Left lung (tissue), 10 donors: Measurements from ENCODE around the gene LRRC18. TPM values are rescaled to one million over a fixed set of nuclear protein-coding genes. Genes with fewer than 3 reads are reported as not detected.

Experiments
- ATAC-seq: fragments of 200-7000 bp; cut with Tn5 transposase; one replicate; pipeline ENCODE4 v1.9.1; 2020; ENCODE audit warnings: moderate library complexity
- DNase-seq, 4 donors: peaks; one replicate each; pipeline ENCODE4 v3.0.0-alpha.2; 2013 to 2020
- H3K27ac ChIP-seq, 2 donors: fragments of 200-600 bp; sonication (generic) in 1 of 2; one replicate each; pipeline versions ENCODE4 v1.5.0 to v1.8.0; 2020 to 2021
- H3K27me3 ChIP-seq, 2 donors: fragments of 200-600 bp; sonication (generic) in 1 of 2; one replicate each; pipeline versions ENCODE4 v1.5.0 to v1.8.0; 2020 to 2021
- H3K36me3 ChIP-seq, 2 donors: fragments of 200-600 bp; sonication (generic) in 1 of 2; one replicate each; pipeline versions ENCODE4 v1.5.0 to v1.8.0; 2020 to 2021
- H3K4me1 ChIP-seq, 2 donors: fragments of 200-600 bp; one replicate each; pipeline ENCODE4 v1.8.0; 2021
- H3K4me3 ChIP-seq, 2 donors: fragments of 200-600 bp; sonication (generic) in 1 of 2; one replicate each; pipeline versions ENCODE4 v1.5.0 to v1.8.0; 2020 to 2021; ENCODE audit warnings: mild to moderate bottlenecking in 1 of 2
- H3K9me3 ChIP-seq, 2 donors: fragments of 200-600 bp; sonication (generic) in 1 of 2; one replicate each; pipeline versions ENCODE4 v1.5.0 to v1.8.0; 2020 to 2021
- intact Hi-C, 2 donors: fragments of 100-400 bp; cut with DNase I; formaldehyde crosslinking; loops; one replicate each; pipeline versions ENCODE4 v1.11.2 to v1.14.2; 2022
- polyA plus RNA-seq, 6 donors: library from polyadenylated mRNA; unstranded; fragments of 120-200 nt; gene quantifications; one replicate each; pipeline ENCODE4 v1.2.1, GENCODE V29; 2013; ENCODE audit not compliant: insufficient read length in 6 of 6
- total RNA-seq, 2 donors: library from RNA; stranded (reverse); fragmentation: NEBNext Ultra II Directional; extraction: Animal tissue kit (Norgen Biotek cat#: 25700); gene quantifications; one replicate each; pipeline ENCODE4 v1.2.1, GENCODE V29; 2021
- TF ChIP-seq, protein P1 (sequence below), 2 donors: fragments of 200-600 bp; sonication (generic) in 1 of 2; IDR thresholded peaks; one replicate each; pipeline versions ENCODE4 v1.5.0 to v1.8.0; 2021; ENCODE audit warnings: antibody characterized with exemption in 2 of 2
- donor health status: DM: no; HTN: yes; CAD: no.
- donor health status: DM: no; HTN: no; CAD: no.

The LRRC18 gene
- total and polyA plus RNA-seq, 8 donors: 0.50 to 2.1 (median 1.4) TPM

GRCh38 chr10:48981310-48981907 lies 41.8 kb upstream of the LRRC18 start:
- TF ChIP-seq, protein P1, sequence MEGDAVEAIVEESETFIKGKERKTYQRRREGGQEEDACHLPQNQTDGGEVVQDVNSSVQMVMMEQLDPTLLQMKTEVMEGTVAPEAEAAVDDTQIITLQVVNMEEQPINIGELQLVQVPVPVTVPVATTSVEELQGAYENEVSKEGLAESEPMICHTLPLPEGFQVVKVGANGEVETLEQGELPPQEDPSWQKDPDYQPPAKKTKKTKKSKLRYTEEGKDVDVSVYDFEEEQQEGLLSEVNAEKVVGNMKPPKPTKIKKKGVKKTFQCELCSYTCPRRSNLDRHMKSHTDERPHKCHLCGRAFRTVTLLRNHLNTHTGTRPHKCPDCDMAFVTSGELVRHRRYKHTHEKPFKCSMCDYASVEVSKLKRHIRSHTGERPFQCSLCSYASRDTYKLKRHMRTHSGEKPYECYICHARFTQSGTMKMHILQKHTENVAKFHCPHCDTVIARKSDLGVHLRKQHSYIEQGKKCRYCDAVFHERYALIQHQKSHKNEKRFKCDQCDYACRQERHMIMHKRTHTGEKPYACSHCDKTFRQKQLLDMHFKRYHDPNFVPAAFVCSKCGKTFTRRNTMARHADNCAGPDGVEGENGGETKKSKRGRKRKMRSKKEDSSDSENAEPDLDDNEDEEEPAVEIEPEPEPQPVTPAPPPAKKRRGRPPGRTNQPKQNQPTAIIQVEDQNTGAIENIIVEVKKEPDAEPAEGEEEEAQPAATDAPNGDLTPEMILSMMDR (IDR thresholded peaks at IDR 0.05): peak; percentile 75 to 90
- peaks cover 0 to 22% of the 10 kb centered on the region in 2 donors for H3K36me3 ChIP-seq
- no peaks in the 10 kb centered on the region for H3K4me1 ChIP-seq
- no peaks in the 10 kb centered on the region for H3K9me3 ChIP-seq
- no peaks in the 10 kb centered on the region for H3K27me3 ChIP-seq
- no peak overlapping the region for H3K27ac ChIP-seq
- ATAC-seq (peak; percentile 94), DNase-seq (peak in 3 of 4 donors; percentile 47 to 82 (median 59))
- intact Hi-C loops: loop anchor here in 1 of 2 donors (10.0 kb wide), 2 partner anchors 183 to 533 kb away; no protein-coding TSS in a partner anchor
- H3K4me3 ChIP-seq: no peak overlapping the region

- Histone ChIP-seq H3K27me3 (no peaks in the 10 kb centered on the region), H3K4me3 (no peak overlapping the region), H3K4me1 (no peaks in the 10 kb centered on the region), H3K36me3 (peaks cover 0 to 35% of the 10 kb centered on the region in 2 donors), H3K27ac (no peak overlapping the region), H3K9me3 (no peaks in the 10 kb centered on the region)
- DNase-seq (no peak), ATAC-seq (no peak)
- intact Hi-C loops: no loop called here
- TF ChIP-seq, protein P1 (IDR thresholded peaks at IDR 0.05): no peak
These were observed 38.7 kb upstream of the LRRC18 start for GRCh38 chr10:48978318-48978717.

DNA sequence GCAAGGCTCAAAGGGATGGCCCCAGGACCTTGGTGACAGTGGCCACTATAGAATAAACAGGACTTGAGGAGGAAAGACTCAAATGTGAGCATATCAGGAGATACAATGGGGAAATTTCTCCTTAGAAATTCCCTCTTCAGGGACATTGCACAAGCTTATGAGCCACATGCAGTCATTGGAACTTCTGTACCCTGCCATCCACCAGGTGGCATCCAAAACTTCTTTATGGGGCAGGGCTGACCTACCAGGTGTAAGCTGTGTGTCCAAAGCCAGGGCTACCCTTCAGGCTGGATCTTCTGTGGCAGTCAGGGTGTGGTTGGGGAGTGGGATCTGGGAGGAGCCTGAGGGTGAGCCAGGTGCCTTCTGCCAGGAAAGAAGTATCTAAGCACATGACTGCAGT lies 36.6 kb upstream of the LRRC18 start:
- Histone ChIP-seq H3K4me3 (no peak overlapping the region), H3K27ac (no peak overlapping the region), H3K36me3 (peaks cover 0 to 32% of the 10 kb centered on the region in 2 donors), H3K9me3 (no peaks in the 10 kb centered on the region), H3K27me3 (no peaks in the 10 kb centered on the region), H3K4me1 (no peaks in the 10 kb centered on the region)
- TF ChIP-seq, protein P1 (IDR thresholded peaks at IDR 0.05): peak in 1 of 2 donors; percentile 22
- DNase-seq: peak in 1 of 4 donors; percentile 35
- intact Hi-C loops: no loop called here
- peak; percentile 82 for ATAC-seq

DNA sequence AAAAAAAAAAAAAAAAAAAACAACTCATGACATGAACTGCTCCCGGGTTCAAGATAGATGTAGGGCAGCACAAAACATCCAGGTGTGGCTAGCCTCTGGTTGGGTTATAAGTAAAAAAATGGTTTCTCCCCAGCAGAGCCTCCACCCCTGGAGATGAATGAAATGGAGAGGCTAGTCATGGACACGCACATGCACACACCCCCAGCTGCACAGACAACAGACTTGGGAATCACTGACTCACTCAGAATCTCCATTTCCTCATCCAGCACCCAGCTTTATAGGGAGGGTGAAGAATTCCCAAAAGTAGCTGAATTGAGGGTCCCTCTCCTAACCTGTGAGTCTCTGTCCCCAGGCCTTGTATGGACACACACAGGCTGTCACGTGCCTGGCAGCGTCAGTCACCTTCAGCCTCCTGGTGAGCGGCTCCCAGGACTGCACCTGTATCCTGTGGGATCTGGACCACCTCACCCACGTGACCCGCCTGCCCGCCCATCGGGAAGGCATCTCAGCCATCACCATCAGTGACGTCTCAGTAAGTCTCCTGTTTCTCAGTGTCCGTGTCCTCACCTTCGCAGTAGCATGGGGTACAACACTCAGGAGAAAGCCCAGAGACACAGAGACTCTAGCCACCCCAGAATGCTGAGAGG lies 35.0 kb upstream of the LRRC18 start:
- Histone ChIP-seq H3K4me1 (no peaks in the 10 kb centered on the region), H3K27ac (no peak overlapping the region), H3K9me3 (no peaks in the 10 kb centered on the region), H3K27me3 (no peaks in the 10 kb centered on the region), H3K4me3 (no peak overlapping the region), H3K36me3 (peaks cover 0 to 41% of the 10 kb centered on the region in 2 donors)
- TF ChIP-seq, protein P1 (IDR thresholded peaks at IDR 0.05): no peak
- DNase-seq (no peak), ATAC-seq (no peak)
- intact Hi-C loops: no loop called here

- ATAC-seq: no peak
- Histone ChIP-seq H3K36me3 (peaks cover 0 to 49% of the 10 kb centered on the region in 2 donors), H3K4me3 (no peak overlapping the region), H3K27me3 (no peaks in the 10 kb centered on the region), H3K4me1 (no peaks in the 10 kb centered on the region), H3K27ac (no peak overlapping the region), H3K9me3 (no peaks in the 10 kb centered on the region)
- intact Hi-C loops: no loop called here
- DNase-seq: no peak
- TF ChIP-seq, protein P1 (IDR thresholded peaks at IDR 0.05): no peak
These were observed 33.4 kb upstream of the LRRC18 start for GRCh38 chr10:48973065-48973464.
